PC-9 (cell line): ENCODE data around the gene LBR. TPM values are rescaled to one million over a fixed set of nuclear protein-coding genes. Genes with fewer than 3 reads are reported as not detected.
A peak's percentile ranks its signal among the peaks of the same experiment; 100 is the strongest.

Source experiments
- BruUV-seq: library from RNA; stranded (reverse); fragments of 400-500 nt; replicated peaks from 2 replicates; lab custom pipeline; 2021; lab: Mats Ljungman, UMichigan
- CTCF ChIA-PET: fragments of 300-600 bp; sonication (Branson Sonifier 250); formaldehyde crosslinking; loops from one replicate; lab custom pipeline; 2022; ENCODE audit warnings: antibody characterized with exemption; lab: Charles Lee
- POLR2A ChIA-PET: fragments of 300-600 bp; sonication (Branson Sonifier 250); formaldehyde crosslinking; loops from one replicate; lab custom pipeline; 2022; ENCODE audit warnings: antibody characterized with exemption; ENCODE audit not compliant: unreplicated experiment; lab: Charles Lee
- DNase-seq, 2 experiments: peaks; one replicate each; pipeline versions ENCODE4 v3.0.0 to v3.0.0-alpha.2; 2015 to 2022; ENCODE audit warnings: mixed read lengths in 1 of 2
- H2AFZ ChIP-seq: fragments of 200-600 bp; sonication (generic); 2 replicates; pipeline ENCODE4 v1.8.1; 2017; ENCODE audit warnings: antibody characterized with exemption
- H3F3A ChIP-seq: fragments of 200-600 bp; sonication (generic); 2 replicates; pipeline ENCODE4 v1.8.1; 2017; ENCODE audit warnings: antibody characterized with exemption, mild to moderate bottlenecking, low read depth; ENCODE audit not compliant: insufficient read depth
- H3K27ac ChIP-seq: fragments of 200-600 bp; sonication (generic); 2 replicates; pipeline ENCODE4 v1.6.1; 2016; ENCODE audit warnings: mixed run types
- H3K27me3 ChIP-seq: fragments of 200-600 bp; sonication (generic); 2 replicates; pipeline ENCODE4 v1.6.1; 2016; ENCODE audit warnings: low read depth, mixed run types; ENCODE audit not compliant: insufficient read depth
- H3K36me3 ChIP-seq: fragments of 200-600 bp; sonication (generic); 2 replicates; pipeline ENCODE4 v1.6.1; 2016; ENCODE audit warnings: low read depth, mixed run types
- H3K4me1 ChIP-seq: fragments of 200-600 bp; sonication (generic); replicated peaks from 2 replicates; pipeline ENCODE4 v1.6.1; 2016; ENCODE audit warnings: mixed run types; ENCODE audit not compliant: insufficient read depth
- H3K4me2 ChIP-seq: fragments of 200-600 bp; sonication (generic); 2 replicates; pipeline ENCODE4 v1.6.1; 2017; ENCODE audit warnings: mixed run types
- H3K4me3 ChIP-seq: fragments of 200-600 bp; sonication (generic); 2 replicates; pipeline ENCODE4 v1.6.1; 2016; ENCODE audit warnings: mixed run types
- H3K79me2 ChIP-seq: fragments of 200-600 bp; sonication (generic); 2 replicates; pipeline ENCODE4 v1.6.1; 2017; ENCODE audit warnings: low read depth, mixed run types
- H3K9me2 ChIP-seq: fragments of 200-600 bp; sonication (generic); 2 replicates; pipeline ENCODE4 v1.8.1; 2017; ENCODE audit warnings: mild to moderate bottlenecking; ENCODE audit not compliant: insufficient read depth
- H3K9me3 ChIP-seq: fragments of 200-600 bp; sonication (generic); 2 replicates; pipeline ENCODE4 v1.8.1; 2016; ENCODE audit warnings: low read depth; ENCODE audit not compliant: insufficient read depth
- H4K20me1 ChIP-seq: fragments of 200-600 bp; sonication (generic); 2 replicates; pipeline ENCODE4 v1.8.1; 2017; ENCODE audit not compliant: insufficient read depth
- CTCF ChIP-seq: fragments of 200-600 bp; sonication (generic); conservative IDR thresholded peaks from 2 replicates; pipeline ENCODE4 v1.6.1; 2017; ENCODE audit warnings: mixed run types, antibody characterized with exemption, mild to moderate bottlenecking, moderate library complexity
- EZH2 ChIP-seq: fragments of 200-600 bp; sonication (generic); IDR thresholded peaks from 2 replicates; pipeline ENCODE4 v1.8.0; 2017; ENCODE audit warnings: antibody characterized with exemption, low read depth
- intact Hi-C: fragments of 100-400 bp; cut with micrococcal nuclease; formaldehyde crosslinking; loops from one replicate; pipeline ENCODE4 v1.10.0; 2022; ENCODE audit not compliant: unreplicated experiment
- total RNA-seq: library from RNA; stranded (reverse); gene quantifications from 2 replicates; pipeline ENCODE4 v1.2.3, GENCODE V29; 2021

The LBR gene
- total RNA-seq, 1 experiment from 2014 or later, result 158 TPM

- Histone ChIP-seq H3K4me1 (peaks cover 92% of the 10 kb centered on the region), H3K27ac (peak overlapping the region; percentile 95), H3F3A (peaks cover 83% of the 10 kb centered on the region), H3K4me3 (no peak overlapping the region), H2AFZ (no peak overlapping the region), H4K20me1 (no peaks in the 10 kb centered on the region), H3K79me2 (no peaks in the 10 kb centered on the region), H3K36me3 (no peaks in the 10 kb centered on the region), H3K9me2 (no peaks in the 10 kb centered on the region), H3K4me2 (peak overlapping the region; percentile 58), H3K27me3 (no peaks in the 10 kb centered on the region), H3K9me3 (no peaks in the 10 kb centered on the region)
- no TSS peak for BruUV-seq
- CTCF ChIA-PET, result interaction anchor here (0.7 kb wide), 1 partner anchor 620 kb away, joined by 3 read pairs; no protein-coding TSS in a partner anchor
- DNase-seq, result peak; percentile 94 to 97
- no peak for TF ChIP-seq EZH2
- no peak for TF ChIP-seq CTCF
- intact Hi-C loops, result loop anchor here (1.0 to 5.0 kb wide), 2 partner anchors 16 to 1747 kb away; no protein-coding TSS in a partner anchor
- POLR2A ChIA-PET, result interaction anchor here (0.7 kb wide), 1 partner anchor 432 kb away, joined by 4 read pairs; no protein-coding TSS in a partner anchor
These were observed 21.4 kb upstream of the LBR start for GRCh38 chr1:225449261-225449660.

- H3K4me1 ChIP-seq, result peaks cover 86% of the 10 kb centered on the region
- no peak for DNase-seq
- no TSS peak for BruUV-seq
- H2AFZ ChIP-seq, result no peak overlapping the region
- CTCF ChIA-PET, result no interaction called here
- H4K20me1 ChIP-seq, result no peaks in the 10 kb centered on the region
- peak overlapping the region; percentile 37 for H3K4me2 ChIP-seq
- H3K4me3 ChIP-seq, result no peak overlapping the region
- H3K9me3 ChIP-seq, result no peaks in the 10 kb centered on the region
- intact Hi-C loops, result loop anchor here (5.0 kb wide), 1 partner anchor 1746 kb away; no protein-coding TSS in a partner anchor
- no peaks in the 10 kb centered on the region for H3K27me3 ChIP-seq
- no peaks in the 10 kb centered on the region for H3K9me2 ChIP-seq
- H3F3A ChIP-seq, result peaks cover 73% of the 10 kb centered on the region
- TF ChIP-seq EZH2 (no peak), CTCF (no peak)
- H3K79me2 ChIP-seq, result no peaks in the 10 kb centered on the region
- H3K36me3 ChIP-seq, result no peaks in the 10 kb centered on the region
- H3K27ac ChIP-seq, result peak overlapping the region; percentile 95
- POLR2A ChIA-PET, result interaction anchor here (0.6 kb wide), 1 partner anchor 119 kb away, joined by 3 read pairs; no protein-coding TSS in a partner anchor
These were observed 20.4 kb upstream of the LBR start for GRCh38 chr1:225448146-225448805.

- TF ChIP-seq EZH2 (no peak), CTCF (no peak)
- no peak overlapping the region for H3K4me3 ChIP-seq
- no peaks in the 10 kb centered on the region for H3K27me3 ChIP-seq
- H3K4me1 ChIP-seq, result peaks cover 80% of the 10 kb centered on the region
- peak overlapping the region; percentile 73 for H3K4me2 ChIP-seq
- BruUV-seq, result no TSS peak
- H3K36me3 ChIP-seq, result no peaks in the 10 kb centered on the region
- H2AFZ ChIP-seq, result no peak overlapping the region
- H3K27ac ChIP-seq, result peak overlapping the region; percentile 95
- no peaks in the 10 kb centered on the region for H4K20me1 ChIP-seq
- DNase-seq, result no peak
- ChIA-PET POLR2A (no interaction called here), CTCF (no interaction called here)
- H3K79me2 ChIP-seq, result no peaks in the 10 kb centered on the region
- intact Hi-C loops, result loop anchor here (5.0 kb wide), 1 partner anchor 1745 kb away; no protein-coding TSS in a partner anchor
- no peaks in the 10 kb centered on the region for H3K9me2 ChIP-seq
- no peaks in the 10 kb centered on the region for H3K9me3 ChIP-seq
- peaks cover 67% of the 10 kb centered on the region for H3F3A ChIP-seq
These were observed 19.8 kb upstream of the LBR start for GRCh38 chr1:225447650-225448089.
